OCI-LY1 (cell line): ENCODE measurements around the gene KIRREL3.

Source experiments
- H2AFZ ChIP-seq: fragments of 200-600 bp; sonication (generic), shearing (Covaris generic); 2 replicates; pipeline ENCODE4 v1.6.0; 2014; ENCODE audit warnings: antibody characterized with exemption, mild to moderate bottlenecking, low read length
- H3F3A ChIP-seq: fragments of 200-600 bp; sonication (generic), shearing (Covaris generic); 2 replicates; pipeline ENCODE4 v1.6.0; 2014; ENCODE audit warnings: mild to moderate bottlenecking, antibody characterized with exemption, low read length, moderate library complexity; ENCODE audit not compliant: insufficient read depth
- H3K27ac ChIP-seq: fragments of 200-600 bp; sonication (generic); 2 replicates; pipeline ENCODE4 v1.5.1; 2014; ENCODE audit warnings: low read length, mixed run types, mild to moderate bottlenecking, low read depth; ENCODE audit not compliant: poor library complexity, severe bottlenecking
- H3K27me3 ChIP-seq: fragments of 200-600 bp; sonication (generic); 2 replicates; pipeline ENCODE4 v1.6.0; 2014; ENCODE audit warnings: antibody characterized with exemption, mild to moderate bottlenecking, low read length, moderate library complexity; ENCODE audit not compliant: insufficient read depth
- H3K36me3 ChIP-seq: fragments of 200-600 bp; sonication (generic); 2 replicates; pipeline ENCODE4 v1.6.1; 2014; ENCODE audit warnings: mild to moderate bottlenecking, antibody characterized with exemption, low read length, moderate library complexity, mixed read lengths; ENCODE audit not compliant: insufficient read depth
- H3K4me1 ChIP-seq: fragments of 200-600 bp; sonication (generic); 2 replicates; pipeline ENCODE4 v1.5.1; 2014; ENCODE audit warnings: mild to moderate bottlenecking, low read length, moderate library complexity; ENCODE audit not compliant: insufficient read depth, severe bottlenecking
- H3K4me2 ChIP-seq: fragments of 200-600 bp; sonication (generic), shearing (Covaris generic); 2 replicates; pipeline ENCODE4 v1.6.1; 2014; ENCODE audit warnings: low read length
- H3K4me3 ChIP-seq: fragments of 200-600 bp; sonication (generic); 2 replicates; pipeline ENCODE4 v1.5.1; 2014; ENCODE audit warnings: low read length, low read depth, mild to moderate bottlenecking, mixed read lengths; ENCODE audit not compliant: poor library complexity, severe bottlenecking
- H3K79me2 ChIP-seq: fragments of 200-600 bp; shearing (Covaris generic); 2 replicates; pipeline ENCODE4 v1.6.1; 2016; ENCODE audit warnings: mixed run types, low read length, mixed read lengths; ENCODE audit not compliant: insufficient read depth
- H3K9ac ChIP-seq: fragments of 200-600 bp; sonication (generic), shearing (Covaris generic); 2 replicates; pipeline ENCODE4 v1.6.1; 2014; ENCODE audit warnings: mild to moderate bottlenecking, low read length, mixed read lengths
- H3K9me2 ChIP-seq: fragments of 200-600 bp; sonication (generic), shearing (Covaris generic); 2 replicates; pipeline ENCODE4 v1.6.1; 2014; ENCODE audit warnings: low read depth, mild to moderate bottlenecking, low read length, mixed read lengths
- H3K9me3 ChIP-seq: fragments of 200-600 bp; shearing (Covaris generic); 2 replicates; pipeline ENCODE4 v1.6.1; 2014; ENCODE audit warnings: low read length, mixed read lengths
- H4K20me1 ChIP-seq: fragments of 200-600 bp; sonication (generic), shearing (Covaris generic); 2 replicates; pipeline ENCODE4 v1.6.0; 2016; ENCODE audit warnings: mild to moderate bottlenecking, low read length; ENCODE audit not compliant: insufficient read depth
- EZH2 ChIP-seq: fragments of 200-600 bp; sonication (generic), shearing (Covaris generic); IDR thresholded peaks from 2 replicates; pipeline ENCODE4 v1.8.0; 2017; ENCODE audit warnings: borderline replicate concordance, mixed run types, mild to moderate bottlenecking, antibody characterized with exemption, low read length, moderate library complexity, mixed read lengths
- TF ChIP-seq, protein P1 (sequence below): fragments of 200-600 bp; sonication (generic), shearing (Covaris generic); IDR thresholded peaks from 2 replicates; pipeline ENCODE4 v1.5.1; 2017; ENCODE audit warnings: mild to moderate bottlenecking, antibody characterized with exemption, low read length, moderate library complexity, mixed read lengths

Gene KIRREL3

DNA sequence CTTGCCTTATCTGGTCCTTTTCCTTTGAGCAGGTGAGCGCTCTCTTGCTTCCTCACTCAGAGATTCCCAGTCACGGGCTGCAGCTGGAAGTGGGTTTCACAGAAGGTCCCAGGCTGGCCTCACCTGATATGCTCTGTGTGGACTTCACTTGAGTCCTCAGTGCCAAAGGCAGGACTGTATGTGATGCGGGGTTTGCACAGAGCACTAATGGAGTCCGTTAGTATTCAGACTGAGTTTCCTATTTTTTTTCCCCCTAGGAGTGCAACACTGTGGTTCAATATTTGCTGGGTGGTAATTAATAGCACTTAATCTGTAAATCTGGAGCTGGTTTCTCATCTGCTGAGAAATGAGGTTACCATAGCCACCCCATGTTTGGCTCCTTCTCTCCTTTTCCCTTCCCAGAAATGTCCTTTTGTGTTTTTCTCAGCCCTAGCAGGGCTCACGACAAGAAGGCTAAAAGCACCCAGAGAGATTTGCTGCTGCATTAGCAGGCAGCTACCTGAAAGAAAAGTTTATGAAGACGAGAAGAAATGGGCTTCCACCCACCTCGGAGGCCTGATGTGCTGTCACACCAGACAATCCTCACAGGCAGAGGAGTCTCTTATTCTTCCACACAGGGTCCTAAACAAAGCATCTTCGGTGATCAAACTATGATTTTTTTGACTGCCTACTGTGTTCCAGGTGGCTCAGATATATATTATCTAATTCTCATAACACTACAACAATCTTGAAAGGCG is 262.1 kb downstream of the KIRREL3 start:
- no peaks in the 10 kb centered on the region for H3K79me2 ChIP-seq
- no peak overlapping the region for H3K4me2 ChIP-seq
- H3K4me3 ChIP-seq = no peak overlapping the region
- no peak overlapping the region for H2AFZ ChIP-seq
- no peak overlapping the region for H3K9ac ChIP-seq
- H4K20me1 ChIP-seq = no peaks in the 10 kb centered on the region
- no peaks in the 10 kb centered on the region for H3K36me3 ChIP-seq
- H3K27me3 ChIP-seq = no peaks in the 10 kb centered on the region
- H3K9me3 ChIP-seq = no peaks in the 10 kb centered on the region
- no peaks in the 10 kb centered on the region for H3K9me2 ChIP-seq
- no peak overlapping the region for H3K27ac ChIP-seq
- no peaks in the 10 kb centered on the region for H3F3A ChIP-seq
- TF ChIP-seq EZH2 = no peak
- TF ChIP-seq, protein P1, sequence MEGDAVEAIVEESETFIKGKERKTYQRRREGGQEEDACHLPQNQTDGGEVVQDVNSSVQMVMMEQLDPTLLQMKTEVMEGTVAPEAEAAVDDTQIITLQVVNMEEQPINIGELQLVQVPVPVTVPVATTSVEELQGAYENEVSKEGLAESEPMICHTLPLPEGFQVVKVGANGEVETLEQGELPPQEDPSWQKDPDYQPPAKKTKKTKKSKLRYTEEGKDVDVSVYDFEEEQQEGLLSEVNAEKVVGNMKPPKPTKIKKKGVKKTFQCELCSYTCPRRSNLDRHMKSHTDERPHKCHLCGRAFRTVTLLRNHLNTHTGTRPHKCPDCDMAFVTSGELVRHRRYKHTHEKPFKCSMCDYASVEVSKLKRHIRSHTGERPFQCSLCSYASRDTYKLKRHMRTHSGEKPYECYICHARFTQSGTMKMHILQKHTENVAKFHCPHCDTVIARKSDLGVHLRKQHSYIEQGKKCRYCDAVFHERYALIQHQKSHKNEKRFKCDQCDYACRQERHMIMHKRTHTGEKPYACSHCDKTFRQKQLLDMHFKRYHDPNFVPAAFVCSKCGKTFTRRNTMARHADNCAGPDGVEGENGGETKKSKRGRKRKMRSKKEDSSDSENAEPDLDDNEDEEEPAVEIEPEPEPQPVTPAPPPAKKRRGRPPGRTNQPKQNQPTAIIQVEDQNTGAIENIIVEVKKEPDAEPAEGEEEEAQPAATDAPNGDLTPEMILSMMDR = no peak
- no peaks in the 10 kb centered on the region for H3K4me1 ChIP-seq

DNA sequence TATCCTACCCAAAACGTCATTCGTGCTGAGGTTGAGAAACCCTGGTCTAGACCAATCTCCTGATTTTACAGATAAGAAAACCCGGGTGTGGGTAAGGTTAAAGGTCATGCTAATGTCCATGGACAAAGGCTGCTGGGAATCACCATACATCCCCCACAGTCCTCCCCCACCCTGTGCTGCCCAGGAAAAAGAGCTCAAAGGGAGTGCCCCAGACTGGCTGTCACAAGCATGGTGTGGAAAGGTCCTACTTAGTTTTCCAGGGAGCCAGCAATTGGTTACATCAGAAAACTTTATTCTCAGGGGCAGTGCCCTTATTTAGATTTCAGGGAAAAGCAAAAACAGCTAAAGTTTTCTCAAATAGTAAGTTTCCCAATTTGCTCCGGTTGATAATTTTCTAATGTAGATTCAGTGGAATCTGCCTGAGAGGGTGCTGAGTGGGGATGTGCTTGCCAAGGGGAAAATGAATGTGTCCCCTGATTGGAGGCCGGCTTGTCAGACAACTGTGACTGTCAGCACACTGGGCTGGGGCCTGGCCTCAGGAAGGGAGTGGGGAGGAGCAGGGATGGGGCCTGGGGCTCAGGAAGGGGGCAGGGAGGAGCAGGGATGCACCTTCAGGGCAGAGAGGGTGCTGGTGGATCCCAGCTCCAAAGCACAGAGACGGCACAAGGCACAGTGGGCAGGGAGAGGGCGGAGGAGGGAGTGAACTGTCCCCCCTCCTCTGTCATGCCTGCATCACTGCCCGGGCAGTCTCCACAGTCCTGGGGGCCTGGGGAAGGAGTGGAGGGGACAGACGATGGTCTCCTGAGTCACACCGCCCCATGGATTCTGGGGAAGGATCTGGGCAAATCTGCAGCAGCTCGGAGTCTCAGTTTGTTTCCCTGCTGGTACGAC is 263.6 kb downstream of the KIRREL3 start:
- TF ChIP-seq, protein P1 = no peak
- H4K20me1 ChIP-seq = no peaks in the 10 kb centered on the region
- no peaks in the 10 kb centered on the region for H3F3A ChIP-seq
- no peak overlapping the region for H3K4me2 ChIP-seq
- no peak overlapping the region for H3K4me3 ChIP-seq
- H3K27me3 ChIP-seq = no peaks in the 10 kb centered on the region
- H3K27ac ChIP-seq = no peak overlapping the region
- no peaks in the 10 kb centered on the region for H3K79me2 ChIP-seq
- H3K36me3 ChIP-seq = no peaks in the 10 kb centered on the region
- H3K9ac ChIP-seq = no peak overlapping the region
- no peak overlapping the region for H2AFZ ChIP-seq
- H3K9me2 ChIP-seq = no peaks in the 10 kb centered on the region
- H3K4me1 ChIP-seq = no peaks in the 10 kb centered on the region
- no peaks in the 10 kb centered on the region for H3K9me3 ChIP-seq

DNA sequence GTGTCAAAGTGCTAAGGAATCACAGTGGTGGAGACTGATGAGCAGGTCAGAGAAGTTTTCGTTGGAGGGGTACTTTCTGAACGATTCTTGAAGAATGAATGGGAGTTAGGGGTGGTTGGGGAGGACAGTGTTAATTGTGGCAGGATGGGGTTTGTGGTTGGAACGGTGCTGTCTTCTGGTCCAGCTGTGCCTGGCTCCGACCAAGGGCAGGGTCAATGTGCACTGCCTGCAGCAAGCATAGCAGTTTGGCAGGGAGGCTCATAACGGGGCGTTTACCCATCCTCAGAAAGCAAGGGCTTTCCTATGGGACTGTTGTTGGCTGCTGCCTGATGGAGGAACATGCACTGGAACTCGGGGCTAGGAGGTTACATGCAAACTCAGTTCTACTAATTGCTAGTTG is 265.8 kb downstream of the KIRREL3 start:
- TF ChIP-seq, protein P1 = no peak
- no peak for TF ChIP-seq EZH2
- no peak overlapping the region for H2AFZ ChIP-seq

More for the DNA sequence above, 265.8 kb downstream of the KIRREL3 start:
- Histone ChIP-seq H3K27me3 (no peaks in the 10 kb centered on the region), H3K4me2 (no peak overlapping the region), H3K36me3 (no peaks in the 10 kb centered on the region), H3F3A (no peaks in the 10 kb centered on the region), H3K4me1 (no peaks in the 10 kb centered on the region), H4K20me1 (no peaks in the 10 kb centered on the region), H3K4me3 (no peak overlapping the region), H3K9me3 (no peaks in the 10 kb centered on the region), H3K27ac (no peak overlapping the region), H3K9me2 (no peaks in the 10 kb centered on the region), H3K9ac (no peak overlapping the region), H3K79me2 (no peaks in the 10 kb centered on the region)
